GM11168 (cell line): Measurements from ENCODE around the gene ZFP37.
"Not testable (repeated sequence)": the region's sequence is repeated elsewhere in the genome, so short reads cannot be mapped to it uniquely, and the experiment has no call there.

Source experiments
- in situ Hi-C: fragments of 300-500 bp; cut with MboI; formaldehyde crosslinking; loops from one replicate; pipeline ENCODE4 v1.12.0; 2022; ENCODE audit warnings: low sequenced_read_pairs; ENCODE audit not compliant: unreplicated experiment

ZFP37 gene

DNA sequence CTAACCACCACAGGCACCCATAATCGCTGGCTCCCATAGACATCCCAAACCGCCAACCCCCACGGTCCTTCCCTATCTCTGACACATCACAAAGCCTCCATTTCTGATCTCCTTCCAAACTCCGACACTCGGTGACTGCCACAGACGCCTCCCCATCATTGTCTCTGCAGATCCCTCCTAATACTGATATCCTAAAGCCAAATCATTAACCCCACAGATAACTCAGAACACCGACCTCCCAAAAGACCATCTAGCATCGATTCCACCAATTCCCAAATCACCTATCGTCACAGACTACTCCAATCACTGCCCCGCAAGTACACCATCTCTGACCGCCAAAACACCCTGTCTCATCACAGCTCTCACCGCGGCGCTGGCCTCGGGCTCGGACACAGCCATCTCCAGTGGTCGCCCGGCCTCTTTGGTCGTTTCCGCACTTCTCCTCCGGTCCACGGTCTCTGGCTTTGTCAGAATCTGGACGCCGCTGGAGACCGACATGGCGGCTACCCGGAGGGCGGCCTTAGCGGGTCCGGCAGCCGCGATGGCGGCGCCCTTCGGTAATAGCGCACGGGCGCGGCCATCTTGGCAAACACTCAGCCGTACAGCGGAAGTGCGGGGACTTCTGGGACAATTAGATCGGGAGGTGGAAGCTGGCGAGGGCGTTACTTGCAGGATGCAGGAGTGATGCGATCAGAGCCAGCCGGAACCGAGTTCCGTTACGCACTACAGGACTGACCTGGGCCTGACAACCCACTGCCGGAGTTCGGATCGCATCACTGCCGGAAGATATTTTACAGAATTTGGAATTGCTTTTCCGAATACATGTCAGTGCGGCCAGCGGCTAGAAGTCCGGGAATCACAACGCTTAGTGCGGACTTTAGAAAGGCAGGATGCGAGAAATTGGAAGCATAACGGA lies at the start of gene ZFP37:
TSS of gene ZFP37 (minus strand) at position 534 of the 916 bp plus-strand sequence. CDS start at position 498, 36 bp downstream.
- in situ Hi-C loops = no loop called here

DNA sequence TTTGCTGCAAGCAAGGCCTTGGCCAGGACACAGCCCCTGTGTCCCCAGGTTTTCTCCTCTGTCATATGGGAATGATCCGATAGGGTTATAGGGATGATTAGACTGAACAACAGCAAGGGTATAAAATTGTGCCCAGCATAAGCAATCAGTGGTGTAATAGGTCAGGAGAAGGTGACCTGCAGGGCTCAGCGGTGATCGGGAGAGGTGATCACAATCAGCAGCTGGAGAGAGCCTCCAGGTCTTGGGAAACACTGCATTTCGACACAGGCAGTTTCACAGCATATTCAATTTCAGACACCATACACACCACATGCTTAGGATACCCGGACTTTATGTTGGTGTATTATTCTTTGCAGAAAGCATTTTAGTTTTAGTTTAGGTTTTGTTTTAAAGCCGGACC lies 48.8 kb upstream of the ZFP37 start:
- in situ Hi-C loops = not testable (repeated sequence)

GRCh38 chr9:113095561-113095960 lies 39.0 kb upstream of the ZFP37 start:
- in situ Hi-C loops = no loop called here

DNA sequence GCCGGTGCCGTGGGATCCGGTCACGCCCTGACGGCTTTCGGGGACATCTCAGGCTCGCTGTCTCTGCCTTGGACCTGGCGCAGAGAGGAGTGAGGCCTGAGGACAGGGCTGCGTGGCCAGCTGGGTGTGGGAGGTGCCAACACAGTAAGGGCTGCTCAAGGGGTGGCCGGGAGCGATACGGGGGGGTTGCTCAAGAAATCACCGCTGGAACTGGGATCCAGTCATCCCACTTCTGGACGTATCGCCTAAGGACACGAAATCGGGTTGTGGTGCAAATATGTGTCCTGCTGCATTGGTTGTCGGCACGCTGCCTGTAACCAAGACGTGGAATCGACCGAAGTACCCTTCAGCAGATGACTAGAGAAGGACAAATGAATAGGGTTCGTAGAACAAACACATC lies 33.4 kb upstream of the ZFP37 start:
- in situ Hi-C loops = not testable (repeated sequence)

- in situ Hi-C loops = not testable (repeated sequence)
Observed at GRCh38 chr9:113089143-113089505, 32.6 kb upstream of the ZFP37 start.

- in situ Hi-C loops = not testable (repeated sequence)
Observed at GRCh38 chr9:113088456-113089142, 32.1 kb upstream of the ZFP37 start.

DNA sequence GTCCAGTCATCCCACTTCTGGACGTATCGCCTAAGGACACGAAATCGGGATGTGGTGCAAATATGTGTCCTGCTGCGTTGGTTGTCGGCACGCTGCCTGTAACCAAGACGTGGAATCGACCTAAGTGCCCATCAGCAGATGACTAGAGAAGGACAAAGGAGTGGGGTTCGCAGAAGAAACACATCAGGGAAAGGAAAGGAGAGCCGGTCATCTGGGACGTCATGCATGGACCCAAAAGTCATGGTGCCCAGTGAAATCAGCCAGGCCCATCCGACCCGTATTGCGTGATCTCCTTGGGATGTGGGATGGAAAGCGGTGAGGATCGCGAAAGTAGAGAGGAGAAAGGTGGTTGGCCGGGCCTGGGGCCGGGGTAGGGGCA lies 6.4 kb upstream of the ZFP37 start:
- in situ Hi-C loops = not testable (repeated sequence)

DNA sequence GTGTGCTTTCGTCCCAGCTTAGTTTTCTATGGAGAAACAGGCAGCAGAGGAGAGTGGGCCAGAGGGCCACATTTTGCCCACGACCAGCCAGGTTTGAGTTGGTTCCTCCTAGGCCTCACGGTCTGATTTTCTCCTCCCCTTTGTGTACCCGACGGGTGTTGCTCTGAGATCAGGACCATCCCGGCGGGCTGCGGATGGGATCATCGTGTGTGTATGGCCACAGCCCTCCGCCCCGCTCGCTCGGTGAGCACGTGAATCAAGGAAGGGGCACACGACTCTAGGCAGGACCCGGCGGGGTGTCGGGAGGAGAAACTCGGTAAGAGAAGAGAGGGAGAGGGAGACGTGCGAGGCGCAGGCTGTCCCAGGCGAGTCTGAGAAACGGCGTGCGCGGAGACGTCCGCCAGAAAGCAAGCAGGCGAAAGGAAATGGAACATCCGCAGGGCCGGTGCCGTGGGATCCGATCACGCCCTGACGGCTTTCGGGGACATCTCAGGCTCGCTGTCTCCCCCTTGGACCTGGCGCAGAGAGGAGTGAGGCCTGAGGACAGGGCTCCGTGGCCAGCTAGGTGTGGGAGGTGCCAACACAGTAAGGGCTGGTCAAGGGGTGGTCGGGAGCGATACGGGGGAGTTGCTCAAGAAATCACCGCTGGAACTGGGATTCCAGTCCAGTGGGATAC lies 5.9 kb upstream of the ZFP37 start:
- in situ Hi-C loops = not testable (repeated sequence)

- in situ Hi-C loops = not testable (repeated sequence)
Observed at GRCh38 chr9:113061072-113061850, 4.7 kb upstream of the ZFP37 start.

DNA sequence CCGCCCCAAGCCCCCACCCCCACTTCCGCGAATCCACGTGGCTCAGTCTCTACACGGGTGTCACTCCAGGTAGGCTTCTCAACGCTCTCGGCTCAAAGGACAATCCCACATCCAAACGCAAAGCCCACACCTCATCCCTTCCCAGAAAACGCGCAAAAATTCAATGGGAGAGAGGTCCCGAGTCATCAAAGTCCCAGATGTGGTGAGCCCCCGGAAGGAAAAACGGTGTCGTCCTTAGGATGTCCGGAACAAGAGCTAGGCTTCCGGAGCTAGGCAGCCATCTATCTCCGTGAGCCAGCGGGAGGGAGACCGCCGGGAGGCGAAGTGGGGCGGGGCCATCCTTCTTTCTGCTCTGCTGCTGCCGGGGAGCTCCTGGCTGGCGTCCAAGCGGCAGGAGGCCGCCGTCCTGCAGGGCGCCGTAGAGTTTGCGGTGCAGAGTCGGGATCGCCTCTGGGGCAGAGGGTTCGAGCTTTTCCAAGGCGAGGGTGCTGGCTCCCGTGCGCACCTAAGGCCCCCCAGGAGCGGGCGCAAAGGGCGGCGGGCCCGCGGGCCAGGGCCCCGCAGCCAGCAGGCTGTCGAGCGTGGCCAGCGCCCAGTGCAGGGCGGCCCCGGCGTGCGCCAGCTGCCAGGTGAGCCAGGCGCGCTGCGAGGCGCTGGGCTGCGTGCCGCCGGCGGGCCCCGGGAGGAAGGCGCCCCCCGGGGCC lies 3.2 kb upstream of the ZFP37 start:
- in situ Hi-C loops = not testable (repeated sequence)

DNA sequence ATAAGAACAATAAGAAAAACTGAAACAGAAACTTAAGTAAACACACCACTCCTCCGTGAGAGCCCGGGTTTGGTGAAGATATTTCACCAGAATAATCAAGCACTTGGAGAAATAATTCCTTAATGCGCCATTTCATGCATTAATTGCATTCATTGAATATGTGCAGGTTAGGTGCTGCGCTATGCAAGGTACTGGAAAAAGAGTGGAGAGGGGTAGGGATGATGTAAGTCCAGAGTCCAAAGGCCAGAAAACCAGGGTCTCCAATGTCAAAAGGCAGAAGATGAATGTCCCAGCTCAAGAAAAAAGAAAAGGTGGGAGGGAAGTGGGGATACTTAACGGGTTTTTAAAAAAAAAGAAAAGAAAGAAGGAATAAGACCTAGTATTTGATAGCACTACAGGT lies 669 bp upstream of the ZFP37 start:
- in situ Hi-C loops = no loop called here

GRCh38 chr9:113042884-113043657 lies 13.5 kb downstream of the ZFP37 start:
- in situ Hi-C loops = no loop called here

DNA sequence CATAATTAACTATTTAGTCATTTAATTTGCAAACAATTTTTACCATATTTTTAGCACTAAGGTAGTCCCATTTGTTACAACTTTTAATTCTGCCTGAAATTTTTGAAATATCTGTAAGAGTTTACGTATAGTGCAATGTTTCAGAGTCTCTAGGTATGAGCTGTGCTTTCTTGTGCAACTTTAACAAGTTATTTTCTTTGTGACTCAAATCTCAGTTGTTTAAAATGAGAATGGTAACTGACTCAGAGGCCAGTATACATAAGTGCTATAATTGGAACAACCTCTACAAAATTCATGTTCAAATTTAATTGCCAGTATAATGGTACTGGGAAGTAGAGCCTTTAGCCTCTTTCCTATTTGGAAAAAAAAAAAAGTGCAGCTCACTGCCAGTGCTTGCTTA lies 30.3 kb downstream of the ZFP37 start:
- in situ Hi-C loops = no loop called here

DNA sequence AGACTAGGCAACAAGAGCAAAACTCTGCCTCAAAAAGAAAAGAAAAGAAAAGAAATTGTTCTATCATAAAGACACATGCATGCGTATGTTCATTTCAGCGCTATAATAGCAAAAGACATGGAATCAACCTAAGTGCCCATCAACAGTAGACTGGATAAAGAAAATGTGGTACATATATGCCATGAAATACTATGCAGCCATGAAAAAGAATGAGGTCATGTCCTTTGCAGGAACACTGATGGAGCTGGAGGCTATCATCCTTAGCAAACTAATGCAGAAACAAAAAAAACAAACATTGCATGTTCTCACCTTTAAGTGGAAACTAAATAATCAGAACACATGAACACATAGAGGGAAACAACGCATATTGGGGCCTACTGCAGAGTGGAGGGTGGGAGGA lies 38.3 kb downstream of the ZFP37 start:
- in situ Hi-C loops = no loop called here

DNA sequence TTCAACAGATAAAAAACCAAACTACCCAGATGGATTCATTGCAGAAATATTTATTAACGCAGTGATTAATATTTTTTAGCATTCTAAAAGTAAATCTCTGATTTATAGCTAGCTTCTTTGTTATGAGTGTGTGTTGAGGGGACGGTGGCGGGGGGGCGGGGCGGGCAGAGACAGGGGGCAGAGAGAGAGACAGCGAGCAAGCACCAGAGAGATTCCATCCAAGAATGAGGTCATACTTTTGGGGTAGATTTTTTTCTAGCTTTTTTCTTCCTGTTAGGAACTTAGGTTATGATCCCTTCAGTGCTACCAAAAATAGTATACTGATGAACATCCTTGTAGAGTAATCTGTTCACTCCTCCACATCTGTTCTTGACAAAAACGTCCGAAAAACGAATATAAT lies 44.0 kb downstream of the ZFP37 start:
- in situ Hi-C loops = no loop called here

- in situ Hi-C loops = no loop called here
Observed at GRCh38 chr9:113011911-113012381, 44.6 kb downstream of the ZFP37 start, which contains the start of gene ZNF883. TSS of gene ZNF883 (minus strand) at chr9:113012192.

DNA sequence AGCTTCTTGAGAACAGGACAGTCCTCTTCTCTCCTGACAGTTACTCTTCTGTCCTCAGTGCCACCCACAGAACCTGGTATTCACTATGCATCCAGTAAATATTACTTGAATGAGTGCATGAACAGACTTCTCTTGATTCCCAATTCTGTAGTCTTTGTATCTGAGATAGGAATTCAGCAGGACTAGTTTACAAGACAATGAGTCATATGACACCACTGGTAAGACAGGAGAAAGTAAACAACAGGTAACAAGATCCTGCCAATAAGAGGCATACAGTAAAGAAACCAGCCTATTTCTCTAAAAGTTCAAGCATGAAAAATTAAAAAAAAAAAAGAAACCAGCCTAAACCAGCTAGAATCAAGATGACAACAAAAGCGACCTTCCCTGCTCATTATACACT lies 50.7 kb downstream of the ZFP37 start:
- in situ Hi-C loops = no loop called here

GRCh38 chr9:112997236-112997941 lies 59.1 kb downstream of the ZFP37 start:
- in situ Hi-C loops = no loop called here
